ENCODE measurements around the gene LDLRAD4. TPM values are rescaled to one million over a fixed set of nuclear protein-coding genes. Genes with fewer than 3 reads are reported as not detected.

Gene LDLRAD4
- total and polyA plus RNA-seq, 2 donors (not counting 1 experiment from before 2014, with no cell fraction given) = 13.9 to 35.7 TPM

DNA sequence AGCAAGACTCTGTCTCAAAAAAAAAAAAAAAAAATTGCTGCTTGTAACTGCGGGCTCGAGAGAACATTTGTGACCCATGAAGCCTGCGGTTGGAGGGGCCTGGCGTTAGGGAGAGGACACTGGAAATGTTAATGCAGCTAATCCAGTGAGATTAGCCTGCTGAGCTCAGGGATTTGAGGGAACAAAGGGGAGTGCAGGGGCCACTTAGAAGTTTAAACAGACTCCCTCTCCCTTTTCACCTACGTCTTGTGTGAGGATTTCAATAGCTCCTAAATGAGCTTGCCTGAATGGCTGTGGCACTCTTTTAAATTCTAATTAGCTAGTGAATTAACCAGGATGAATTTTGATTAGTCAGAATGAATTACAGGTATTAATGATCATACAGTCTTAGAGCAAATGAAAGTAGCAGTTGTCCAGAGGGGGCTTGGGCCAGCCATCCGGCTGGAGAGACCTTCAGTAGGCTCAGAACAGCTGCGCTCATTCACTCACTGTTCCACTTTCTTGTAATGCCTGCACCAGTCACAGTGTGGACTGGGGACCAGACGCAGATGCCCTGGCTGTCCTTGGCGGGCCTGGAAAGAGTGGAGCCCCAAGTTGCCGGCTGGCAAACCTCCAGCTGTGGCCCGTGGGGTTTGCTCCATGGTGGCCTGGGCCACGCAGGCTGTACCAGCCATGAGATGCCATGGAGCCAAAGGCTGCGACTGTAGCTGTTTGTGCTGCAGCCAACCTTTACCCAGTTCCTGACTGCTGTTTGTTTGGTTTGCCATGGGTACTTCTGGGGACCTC lies 20.8 kb downstream of the LDLRAD4 start:
- H3K27ac Mint-ChIP-seq = no peak overlapping the region
- POLR2A ChIA-PET = interaction anchor here (0.8 kb wide), 1 partner anchor 197 kb away, joined by 7 read pairs; no protein-coding TSS in a partner anchor

More for the DNA sequence above, 20.8 kb downstream of the LDLRAD4 start:
- Histone ChIP-seq H4K20me1 (ENCODE audit: control insufficient read depth, insufficient read depth, low read length, poor library complexity, severe bottlenecking) (no peaks in the 10 kb centered on the region), H2AFZ (ENCODE audit: insufficient read depth, low read depth, low read length, poor library complexity, severe bottlenecking) (no peak overlapping the region), H3K4me1 (ENCODE audit: control insufficient read depth in 2 of 2, insufficient read depth in 2 of 2, low read length in 2 of 2) (no peaks in the 10 kb centered on the region), H3K79me2 (ENCODE audit: control insufficient read depth, insufficient read depth, low read length) (no peaks in the 10 kb centered on the region), H3K9me3 (ENCODE audit: control extremely low read depth in 1 of 3, control insufficient read depth in 2 of 3, insufficient read depth in 1 of 3, low read length in 2 of 3) (peaks cover 0 to 4% (median 0%) of the 10 kb centered on the region in 3 donors), H3K36me3 (replicated peaks in 1 of 2; ENCODE audit: control extremely low read depth in 1 of 2, control insufficient read depth in 1 of 2, extremely low read depth in 1 of 2, insufficient read depth in 2 of 2, low read length in 1 of 2) (no peaks in the 10 kb centered on the region), H3K4me3 (ENCODE audit: control extremely low read depth in 1 of 5, extremely low read depth in 1 of 5, insufficient read depth in 1 of 5, low read depth in 2 of 5, low read length in 4 of 5) (no peak overlapping the region), H3K27me3 (replicated peaks in 1 of 4; ENCODE audit: control extremely low read depth in 1 of 4, control insufficient read depth in 3 of 4, insufficient read depth in 4 of 4, low read length in 3 of 4) (no peaks in the 10 kb centered on the region), H3K9ac (ENCODE audit: low read length) (no peak overlapping the region), H3K4me2 (replicated peaks; ENCODE audit: low read depth, low read length, poor library complexity, severe bottlenecking) (no peak overlapping the region), H3K27ac (ENCODE audit: low read length in 2 of 2) (no peak overlapping the region)
- ATAC-seq (ENCODE audit: low read depth) (no peak), DNase-seq (no peak)
- WGBS (ENCODE audit: insufficient coverage) = 90% methylated on average over 10 of the region's 13 CpGs
- Mint-ChIP-seq H3K4me3 (no peak overlapping the region), H3K9me3 (ENCODE audit: insufficient read depth) (no peaks in the 10 kb centered on the region), H3K4me1 (no peaks in the 10 kb centered on the region), H3K27me3 (peaks cover 7% of the 10 kb centered on the region)
- no peak for TF ChIP-seq CTCF (IDR thresholded peaks at IDR 0.05)
- no peak for TF ChIP-seq EZH2 (IDR thresholded peaks at IDR 0.05; ENCODE audit: borderline replicate concordance, insufficient read depth, low read depth, low read length, poor library complexity, severe bottlenecking)
- CTCF ChIA-PET = no interaction called here
- intact Hi-C loops (cut with micrococcal nuclease) = no loop called here
